HepG2 (cell line): Measurements from ENCODE around the gene CPLX1.

Experiments used
- CTCF ChIP-seq: sonication (generic); formaldehyde crosslinking; IDR thresholded peaks from 2 replicates; pipeline ENCODE4 v1.5.0; 2020; ENCODE audit warnings: mild to moderate bottlenecking, missing genetic modification reagents, moderate library complexity
- MEIS1 ChIP-seq: sonication (generic); formaldehyde crosslinking; IDR thresholded peaks from 2 replicates; pipeline ENCODE4 v1.9.0; 2021; ENCODE audit warnings: mild to moderate bottlenecking, missing genetic modification reagents, moderate library complexity, borderline replicate concordance
- ZNF20 ChIP-seq: sonication (generic); formaldehyde crosslinking; IDR thresholded peaks from 2 replicates; pipeline ENCODE4 v1.4.0; 2020; ENCODE audit warnings: mild to moderate bottlenecking, moderate library complexity, missing genetic modification reagents
- TF ChIP-seq, protein P1 (sequence below): sonication (generic); formaldehyde crosslinking; IDR thresholded peaks from 2 replicates; pipeline ENCODE4 v1.4.0; 2020; ENCODE audit warnings: missing genetic modification reagents, borderline replicate concordance

GRCh38 chr4:825971-826330 is at the start of gene CPLX1:
- TF ChIP-seq MEIS1 (no peak), ZNF20 (CRISPR knock-in tag) (no peak), CTCF (no peak)
- TF ChIP-seq, protein P1, sequence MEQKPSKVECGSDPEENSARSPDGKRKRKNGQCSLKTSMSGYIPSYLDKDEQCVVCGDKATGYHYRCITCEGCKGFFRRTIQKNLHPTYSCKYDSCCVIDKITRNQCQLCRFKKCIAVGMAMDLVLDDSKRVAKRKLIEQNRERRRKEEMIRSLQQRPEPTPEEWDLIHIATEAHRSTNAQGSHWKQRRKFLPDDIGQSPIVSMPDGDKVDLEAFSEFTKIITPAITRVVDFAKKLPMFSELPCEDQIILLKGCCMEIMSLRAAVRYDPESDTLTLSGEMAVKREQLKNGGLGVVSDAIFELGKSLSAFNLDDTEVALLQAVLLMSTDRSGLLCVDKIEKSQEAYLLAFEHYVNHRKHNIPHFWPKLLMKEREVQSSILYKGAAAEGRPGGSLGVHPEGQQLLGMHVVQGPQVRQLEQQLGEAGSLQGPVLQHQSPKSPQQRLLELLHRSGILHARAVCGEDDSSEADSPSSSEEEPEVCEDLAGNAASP (CRISPR knock-in tag) = no peak
